ENCODE measurements around the gene GTF3C1. TPM values are rescaled to one million over a fixed set of nuclear protein-coding genes. Genes with fewer than 3 reads are reported as not detected.
A peak's percentile ranks its signal among the peaks of the same experiment; 100 is the strongest.

The GTF3C1 gene
- total RNA-seq, 1 donor from 2014 or later: 98.7 TPM

GRCh38 chr16:27529962-27530361, 19.8 kb downstream of the GTF3C1 start:
- H3K9me3 Mint-ChIP-seq (ENCODE audit: unreplicated experiment): no peaks in the 10 kb centered on the region
- H3K4me1 Mint-ChIP-seq (ENCODE audit: unreplicated experiment): no peaks in the 10 kb centered on the region
- no peak for TF ChIP-seq CTCF (IDR thresholded peaks at IDR 0.05; ENCODE audit: unreplicated experiment)
- H3K27me3 Mint-ChIP-seq (ENCODE audit: unreplicated experiment): peaks cover 1% of the 10 kb centered on the region
- H3K27ac Mint-ChIP-seq (ENCODE audit: unreplicated experiment): no peak overlapping the region
- H3K36me3 Mint-ChIP-seq (ENCODE audit: low read depth, unreplicated experiment): peaks cover 60% of the 10 kb centered on the region
- no peak overlapping the region for H3K4me3 Mint-ChIP-seq (ENCODE audit: unreplicated experiment)
- DNase-seq (ENCODE audit: low spot score): no peak

GRCh38 chr16:27528294-27528693, 21.4 kb downstream of the GTF3C1 start:
- TF ChIP-seq CTCF (IDR thresholded peaks at IDR 0.05; ENCODE audit: unreplicated experiment): no peak
- H3K27ac Mint-ChIP-seq (ENCODE audit: unreplicated experiment): no peak overlapping the region
- H3K4me3 Mint-ChIP-seq (ENCODE audit: unreplicated experiment): peak overlapping the region; percentile 66
- H3K4me1 Mint-ChIP-seq (ENCODE audit: unreplicated experiment): no peaks in the 10 kb centered on the region
- peaks cover 1% of the 10 kb centered on the region for H3K27me3 Mint-ChIP-seq (ENCODE audit: unreplicated experiment)
- no peaks in the 10 kb centered on the region for H3K9me3 Mint-ChIP-seq (ENCODE audit: unreplicated experiment)
- DNase-seq (ENCODE audit: low spot score): no peak
- peaks cover 53% of the 10 kb centered on the region for H3K36me3 Mint-ChIP-seq (ENCODE audit: low read depth, unreplicated experiment)

GRCh38 chr16:27526180-27526579, 23.5 kb downstream of the GTF3C1 start:
- H3K36me3 Mint-ChIP-seq (ENCODE audit: low read depth, unreplicated experiment): peaks cover 41% of the 10 kb centered on the region
- no peak for TF ChIP-seq CTCF (IDR thresholded peaks at IDR 0.05; ENCODE audit: unreplicated experiment)
- no peaks in the 10 kb centered on the region for H3K4me1 Mint-ChIP-seq (ENCODE audit: unreplicated experiment)
- H3K4me3 Mint-ChIP-seq (ENCODE audit: unreplicated experiment): no peak overlapping the region
- no peak for DNase-seq (ENCODE audit: low spot score)
- no peaks in the 10 kb centered on the region for H3K9me3 Mint-ChIP-seq (ENCODE audit: unreplicated experiment)
- H3K27me3 Mint-ChIP-seq (ENCODE audit: unreplicated experiment): no peaks in the 10 kb centered on the region
- no peak overlapping the region for H3K27ac Mint-ChIP-seq (ENCODE audit: unreplicated experiment)

- Mint-ChIP-seq H3K36me3 (ENCODE audit: low read depth, unreplicated experiment) (peaks cover 33% of the 10 kb centered on the region), H3K4me3 (ENCODE audit: unreplicated experiment) (no peak overlapping the region), H3K9me3 (ENCODE audit: unreplicated experiment) (no peaks in the 10 kb centered on the region), H3K4me1 (ENCODE audit: unreplicated experiment) (no peaks in the 10 kb centered on the region), H3K27me3 (ENCODE audit: unreplicated experiment) (no peaks in the 10 kb centered on the region), H3K27ac (ENCODE audit: unreplicated experiment) (no peak overlapping the region)
- no peak for DNase-seq (ENCODE audit: low spot score)
- TF ChIP-seq CTCF (IDR thresholded peaks at IDR 0.05; ENCODE audit: unreplicated experiment): no peak
Measured at GRCh38 chr16:27522173-27522707, 27.5 kb downstream of the GTF3C1 start.

GRCh38 chr16:27520982-27521673, 28.6 kb downstream of the GTF3C1 start:
- H3K4me3 Mint-ChIP-seq (ENCODE audit: unreplicated experiment): no peak overlapping the region
- H3K36me3 Mint-ChIP-seq (ENCODE audit: low read depth, unreplicated experiment): peaks cover 31% of the 10 kb centered on the region
- H3K9me3 Mint-ChIP-seq (ENCODE audit: unreplicated experiment): no peaks in the 10 kb centered on the region
- TF ChIP-seq CTCF (IDR thresholded peaks at IDR 0.05; ENCODE audit: unreplicated experiment): no peak
- H3K27ac Mint-ChIP-seq (ENCODE audit: unreplicated experiment): no peak overlapping the region
- DNase-seq (ENCODE audit: low spot score): no peak
- no peaks in the 10 kb centered on the region for H3K4me1 Mint-ChIP-seq (ENCODE audit: unreplicated experiment)
- peaks cover 2% of the 10 kb centered on the region for H3K27me3 Mint-ChIP-seq (ENCODE audit: unreplicated experiment)

Data from endothelial cell (in vitro differentiated cells).